Right cardiac atrium (tissue), 5 donors: ENCODE measurements around the gene HIP1. TPM values are rescaled to one million over a fixed set of nuclear protein-coding genes. Genes with fewer than 3 reads are reported as not detected.
"Not testable (repeated sequence)": the region's sequence is repeated elsewhere in the genome, so short reads cannot be mapped to it uniquely, and the experiment has no call there.

ENCODE experiments used
- ATAC-seq, 2 donors: fragments of 200-7000 bp; cut with Tn5 transposase; one replicate each; pipeline versions ENCODE4 v1.8.0 to v1.9.1; 2020; ENCODE audit warnings: moderate library complexity in 2 of 2, mild to moderate bottlenecking in 1 of 2
- DNase-seq, 3 donors: peaks; one replicate each; pipeline ENCODE4 v3.0.0-alpha.2; 2020
- H3K27ac ChIP-seq: one replicate; pipeline ENCODE4 v1.5.1; 2013; ENCODE audit warnings: mild to moderate bottlenecking, low read length, control low read depth, moderate library complexity
- H3K27me3 ChIP-seq: one replicate; pipeline ENCODE4 v1.6.1; 2013; ENCODE audit not compliant: control insufficient read depth, insufficient read depth
- H3K4me1 ChIP-seq: one replicate; pipeline ENCODE4 v1.6.1; 2013; ENCODE audit warnings: low read length; ENCODE audit not compliant: control insufficient read depth, insufficient read depth
- H3K4me3 ChIP-seq: one replicate; pipeline ENCODE4 v1.5.1; 2013; ENCODE audit warnings: low read length, control low read depth
- H3K9me3 ChIP-seq: one replicate; pipeline ENCODE4 v1.6.1; 2013; ENCODE audit warnings: low read length; ENCODE audit not compliant: control insufficient read depth
- WGBS: extraction: QIAGEN DNeasy Blood & Tissue Kit; methylation state at CpG from one replicate; pipeline ENCODE4 v1.1.7; 2013; 5-methylcytosine and 5-hydroxymethylcytosine counted together
- intact Hi-C, 4 donors: fragments of 100-400 bp; cut with DNase I; formaldehyde crosslinking; loops; one replicate each; pipeline versions ENCODE4 v1.11.0 to v1.14.0; 2022 to 2023
- polyA plus RNA-seq: library from polyadenylated mRNA; stranded (reverse); fragments of 200-250 nt; gene quantifications from one replicate; pipeline ENCODE4 v1.2.3, GENCODE V29; 2013
- total RNA-seq, 4 donors: library from RNA; stranded (reverse); fragmentation: NEBNext Ultra II Directional; extraction: Animal tissue kit (Norgen Biotek cat#: 25700); gene quantifications; one replicate each; pipeline ENCODE4 v1.2.1, GENCODE V29; 2021
- donor health status: healthy with polysubstance abuse.
- donor health status: DM: no; HTN: yes; CAD: no.
- donor health status: DM: no; HTN: no; CAD: no.
- donor health status: DM: no; HTN: yes; CAD: no; lungs with severe emphysema.
- donor health status: DM: yes; HTN: yes; CAD: no.

The HIP1 gene
- total and polyA plus RNA-seq, 5 donors, result 5.6 to 15.0 (median 12.3) TPM

GRCh38 chr7:75609416-75609815 is 129.3 kb downstream of the HIP1 start:
- intact Hi-C loops, ATAC-seq: not testable (repeated sequence)

GRCh38 chr7:75608451-75609122 is 130.2 kb downstream of the HIP1 start:
- ATAC-seq (no peak), DNase-seq (no peak)
- Histone ChIP-seq H3K9me3 (no peaks in the 10 kb centered on the region), H3K27me3 (no peaks in the 10 kb centered on the region), H3K27ac (no peak overlapping the region), H3K4me3 (no peak overlapping the region), H3K4me1 (no peaks in the 10 kb centered on the region)
- intact Hi-C loops, result no loop called here
- 75% methylated on average over 8 of the region's 8 CpGs for WGBS

More at GRCh38 chr7:75609416-75609815, 129.3 kb downstream of the HIP1 start:
- not testable (repeated sequence) for H3K9me3 ChIP-seq, DNase-seq, H3K4me3 ChIP-seq, H3K27me3 ChIP-seq, H3K27ac ChIP-seq, H3K4me1 ChIP-seq
- WGBS, result 85% methylated on average over 11 of the region's 11 CpGs

DNA sequence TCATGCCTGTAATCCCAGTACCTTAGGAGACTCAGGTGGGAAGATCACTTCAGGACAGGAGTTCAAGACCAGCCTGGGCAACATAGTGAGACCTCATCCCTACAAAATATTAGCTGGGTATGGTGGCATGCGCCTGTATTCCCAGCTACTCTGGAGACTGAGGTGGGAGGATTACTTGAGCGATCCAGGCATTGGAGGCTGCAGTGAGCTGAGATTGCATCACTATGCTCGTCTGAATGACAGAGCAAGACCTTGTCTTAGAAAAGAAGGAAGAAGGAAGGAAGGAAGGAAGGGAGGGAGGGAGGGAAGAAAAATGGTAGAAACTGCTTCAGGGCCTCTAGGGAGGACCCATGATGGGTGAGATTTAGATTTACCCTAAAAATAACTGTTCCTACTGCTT is 134.3 kb downstream of the HIP1 start:
- H3K4me1 ChIP-seq, result no peaks in the 10 kb centered on the region
- H3K4me3 ChIP-seq, result no peak overlapping the region
- no peak for DNase-seq
- H3K27ac ChIP-seq, result no peak overlapping the region
- intact Hi-C loops, result no loop called here
- WGBS, result 75% methylated on average over 3 of the region's 3 CpGs
- H3K9me3 ChIP-seq, result no peaks in the 10 kb centered on the region
- H3K27me3 ChIP-seq, result no peaks in the 10 kb centered on the region
- no peak for ATAC-seq

DNA sequence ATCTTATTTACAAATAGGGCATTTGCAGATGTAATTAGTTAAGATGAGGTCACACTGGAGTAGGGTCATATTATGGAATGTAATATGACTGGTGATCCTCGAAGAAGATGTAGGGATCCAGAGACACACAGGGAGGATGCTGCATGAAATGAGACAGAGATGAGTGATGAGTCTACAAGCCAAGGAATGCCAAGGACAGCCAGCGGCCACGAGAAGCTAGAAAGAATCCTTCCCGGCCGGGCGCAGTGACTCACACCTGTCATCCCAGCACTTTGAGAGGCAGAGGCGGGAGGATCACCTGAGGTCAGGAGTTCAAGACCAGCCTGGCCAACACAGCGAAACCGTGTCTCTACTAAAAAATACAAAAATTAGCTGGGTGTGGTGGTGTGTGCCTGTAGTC is 135.9 kb downstream of the HIP1 start:
- WGBS, result 96% methylated on average over 9 of the region's 9 CpGs
- intact Hi-C loops, result not testable (repeated sequence)

GRCh38 chr7:75601539-75601938 is 137.2 kb downstream of the HIP1 start:
- DNase-seq (no peak), ATAC-seq (no peak)
- Histone ChIP-seq H3K4me3 (no peak overlapping the region), H3K4me1 (peaks cover 3% of the 10 kb centered on the region), H3K27me3 (no peaks in the 10 kb centered on the region), H3K9me3 (no peaks in the 10 kb centered on the region), H3K27ac (no peak overlapping the region)
- WGBS, result 96% methylated on average over 6 of the region's 6 CpGs
- intact Hi-C loops, result no loop called here

More for the DNA sequence above, 135.9 kb downstream of the HIP1 start:
- not testable (repeated sequence) for DNase-seq, ATAC-seq, H3K4me3 ChIP-seq, H3K9me3 ChIP-seq, H3K27ac ChIP-seq, H3K4me1 ChIP-seq, H3K27me3 ChIP-seq

DNA sequence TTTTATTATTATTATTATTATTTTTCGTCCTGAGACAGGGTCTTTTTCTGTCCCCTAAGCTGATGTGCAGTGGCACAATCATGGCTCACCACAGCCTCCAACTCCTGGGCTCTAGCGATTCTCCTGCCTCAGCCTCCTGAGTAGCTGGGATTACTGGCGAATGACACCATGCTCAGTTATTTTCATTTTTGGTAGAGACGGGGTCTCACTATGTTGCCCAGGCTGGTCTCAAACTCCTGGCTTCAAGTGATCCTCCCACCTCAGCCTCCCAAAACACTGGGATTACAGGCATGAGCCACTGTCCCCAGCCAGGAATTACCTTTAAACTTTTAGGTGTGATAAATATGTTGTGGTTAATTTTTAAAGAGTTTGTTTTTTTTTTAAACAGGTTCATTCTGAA is 138.0 kb downstream of the HIP1 start:
- H3K27ac ChIP-seq, ATAC-seq, H3K4me1 ChIP-seq, DNase-seq, H3K9me3 ChIP-seq, H3K4me3 ChIP-seq, intact Hi-C loops, H3K27me3 ChIP-seq: not testable (repeated sequence)
- 81% methylated on average over 4 of the region's 4 CpGs for WGBS

DNA sequence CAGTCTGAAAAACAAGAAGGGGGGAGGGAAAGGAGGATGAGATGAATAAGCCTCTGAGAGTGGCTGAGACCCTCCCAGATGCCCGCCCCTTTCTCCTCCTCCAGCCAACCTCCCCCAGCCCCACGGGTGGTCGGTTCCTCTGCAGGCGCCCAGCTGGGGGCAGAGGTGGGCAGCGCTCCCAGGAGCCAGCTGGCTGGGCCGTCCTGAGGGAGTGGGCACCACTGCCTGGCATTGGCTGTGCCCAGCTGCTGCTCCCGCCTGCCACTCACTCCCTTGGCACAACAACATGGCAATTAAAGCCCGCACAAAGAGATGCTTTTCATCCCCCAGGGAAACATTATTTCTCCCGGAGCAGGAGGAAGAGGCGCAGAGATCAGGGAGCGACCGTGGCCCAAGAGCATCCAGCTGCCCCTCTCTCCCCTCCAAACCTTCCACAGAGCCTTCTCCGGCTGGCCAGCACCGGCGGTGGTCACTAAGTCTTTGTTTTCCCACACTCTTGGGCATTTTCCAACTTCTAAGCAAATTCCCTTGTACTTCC is 139.4 kb downstream of the HIP1 start:
- no peaks in the 10 kb centered on the region for H3K27me3 ChIP-seq
- no peaks in the 10 kb centered on the region for H3K9me3 ChIP-seq
- H3K4me3 ChIP-seq, result no peak overlapping the region
- 33% methylated on average over 15 of the region's 15 CpGs for WGBS
- no peak for DNase-seq
- H3K27ac ChIP-seq, result peak overlapping the region; percentile 8
- ATAC-seq, result peak; percentile 57
- peaks cover 3% of the 10 kb centered on the region for H3K4me1 ChIP-seq
- intact Hi-C loops, result no loop called here

DNA sequence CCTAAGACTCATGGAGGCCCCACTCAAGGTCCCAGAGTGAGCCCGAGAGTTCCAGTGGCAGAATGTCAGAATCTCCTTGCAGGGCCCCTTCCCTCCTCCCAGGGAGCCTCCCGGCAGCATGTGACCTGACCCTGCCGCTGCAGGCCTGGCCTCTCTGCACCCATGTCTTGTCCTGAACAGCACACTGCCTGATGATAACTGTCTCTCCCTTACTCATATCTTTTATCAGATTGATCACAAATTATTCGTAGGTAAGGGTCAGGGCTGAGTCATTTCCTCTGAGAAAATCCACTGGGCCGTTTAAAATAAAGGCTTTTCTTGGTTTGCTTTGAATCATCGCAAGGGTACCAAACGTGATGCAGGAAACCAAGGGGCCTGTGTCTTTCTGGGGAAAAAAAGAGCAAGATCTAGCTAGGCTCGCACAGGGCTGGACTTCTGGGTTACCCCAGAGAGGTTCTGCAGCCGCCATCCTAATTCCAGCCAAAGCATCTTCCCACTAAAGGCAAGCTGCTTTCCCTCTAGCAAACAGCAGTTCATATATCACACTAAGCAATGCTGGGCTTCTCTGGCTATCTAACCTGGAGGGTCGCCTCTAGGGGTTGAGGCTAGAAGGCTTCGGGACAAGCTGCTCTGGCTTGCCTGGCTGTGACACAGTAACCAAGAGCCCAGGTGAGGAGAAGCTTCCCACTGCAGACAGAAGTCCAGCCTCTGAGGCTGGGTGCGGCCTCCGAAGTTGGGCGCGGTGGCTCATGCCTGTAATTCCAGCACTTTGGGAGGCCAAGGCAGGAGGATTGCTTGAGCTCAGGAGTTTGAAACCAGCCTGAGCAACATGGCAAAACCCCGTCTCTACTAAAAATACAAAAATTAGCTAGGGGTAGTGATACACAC is 141.8 kb downstream of the HIP1 start:
- H3K9me3 ChIP-seq, result no peaks in the 10 kb centered on the region
- H3K27ac ChIP-seq, result no peak overlapping the region
- peaks cover 3% of the 10 kb centered on the region for H3K4me1 ChIP-seq
- 76% methylated on average over 16 of the region's 16 CpGs for WGBS
- DNase-seq (no peak), ATAC-seq (no peak)
- no peaks in the 10 kb centered on the region for H3K27me3 ChIP-seq
- intact Hi-C loops, result no loop called here
- no peak overlapping the region for H3K4me3 ChIP-seq

DNA sequence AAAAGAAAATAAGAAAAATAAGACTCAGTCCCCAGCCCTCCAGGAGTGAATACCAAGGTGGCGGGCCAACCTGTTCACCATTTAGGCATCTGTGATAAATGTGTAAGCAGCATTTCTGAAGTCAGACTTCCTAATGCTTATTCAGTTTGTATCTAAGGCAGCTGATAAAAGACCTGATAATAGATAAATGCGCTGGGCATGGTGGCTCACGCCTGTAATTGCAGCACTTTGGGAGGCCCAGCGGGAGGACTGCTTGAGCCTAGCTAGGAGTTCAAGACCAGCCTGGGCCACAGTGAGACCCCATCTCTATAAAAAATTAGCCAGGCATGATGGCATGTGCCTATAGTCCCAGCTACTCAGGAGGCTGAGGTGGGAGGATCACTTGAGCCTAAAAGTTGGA is 143.0 kb downstream of the HIP1 start:
- Histone ChIP-seq H3K4me3 (no peak overlapping the region), H3K27me3 (no peaks in the 10 kb centered on the region), H3K9me3 (no peaks in the 10 kb centered on the region), H3K4me1 (peaks cover 3% of the 10 kb centered on the region), H3K27ac (no peak overlapping the region)
- DNase-seq, result no peak
- intact Hi-C loops, result no loop called here
- no peak for ATAC-seq
- WGBS, result 97% methylated on average over 4 of the region's 4 CpGs

DNA sequence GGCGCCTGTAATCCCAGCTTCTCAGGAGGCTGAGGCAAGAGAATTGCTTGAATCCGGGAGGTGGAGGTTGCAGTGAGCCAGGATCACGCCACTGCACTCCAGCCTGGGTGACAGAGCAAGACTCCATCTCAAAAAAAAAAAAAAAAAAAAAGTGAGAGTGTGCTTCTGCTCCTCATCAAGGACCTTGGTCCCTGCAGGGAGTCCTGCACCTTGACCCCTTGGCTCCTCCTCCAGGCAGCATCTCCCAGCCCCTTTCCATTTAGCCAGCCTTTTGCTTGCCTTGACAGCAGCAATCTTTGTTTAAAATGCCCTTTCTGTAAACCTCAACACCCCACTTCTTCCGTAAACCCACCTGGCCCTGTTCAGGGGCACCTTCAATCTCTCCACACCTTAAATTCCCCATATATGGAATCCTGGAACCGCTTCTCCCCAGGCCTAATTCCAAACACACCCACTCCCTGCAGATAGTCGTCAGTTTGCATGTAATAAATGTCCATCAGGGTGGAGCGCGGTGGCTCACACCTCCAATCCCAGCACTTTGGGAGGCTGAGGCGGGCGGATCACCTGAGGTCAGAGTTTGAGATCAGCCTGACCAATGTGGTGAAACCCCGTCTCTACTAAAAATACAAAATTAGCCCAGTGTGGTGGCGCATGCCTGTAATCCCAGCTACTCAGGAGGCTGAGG is 145.1 kb downstream of the HIP1 start:
- H3K27ac ChIP-seq, H3K4me3 ChIP-seq, H3K27me3 ChIP-seq, intact Hi-C loops, H3K4me1 ChIP-seq, H3K9me3 ChIP-seq, DNase-seq, ATAC-seq: not testable (repeated sequence)
- WGBS, result 96% methylated on average over 12 of the region's 12 CpGs
